Panc1 (cell line): ENCODE data around the gene EML1. TPM values are rescaled to one million over a fixed set of nuclear protein-coding genes. Genes with fewer than 3 reads are reported as not detected.

Source experiments
- ATAC-seq: fragments of 200-7000 bp; cut with Tn5 transposase; 2 replicates; pipeline ENCODE4 v1.9.1; 2020; ENCODE audit warnings: mild to moderate bottlenecking, moderate library complexity
- BruUV-seq: library from RNA; stranded (reverse); fragments of 400-500 nt; replicated peaks from 2 replicates; lab custom pipeline; 2021; lab: Mats Ljungman, UMichigan
- CTCF ChIA-PET: fragments of 300-600 bp; sonication (Branson Sonifier 250); formaldehyde crosslinking; loops from one replicate; lab custom pipeline; 2022; ENCODE audit warnings: antibody characterized with exemption; lab: Charles Lee
- POLR2A ChIA-PET: fragments of 300-600 bp; sonication (Branson Sonifier 250); formaldehyde crosslinking; loops from one replicate; lab custom pipeline; 2022; ENCODE audit warnings: antibody characterized with exemption; lab: Charles Lee
- DNase-seq: peaks from one replicate; pipeline ENCODE4 v3.0.0-alpha.2; 2010; ENCODE audit warnings: low read depth, low spot score
- H3K27ac ChIP-seq: 2 replicates; pipeline ENCODE4 v1.5.1; 2011; ENCODE audit warnings: mild to moderate bottlenecking, low read length, inconsistent platforms
- H3K27me3 ChIP-seq: fragments of 200-500 bp; sonication (Bioruptor generic); 2 replicates; pipeline ENCODE4 v1.6.0; 2014; ENCODE audit warnings: low read length, inconsistent platforms; ENCODE audit not compliant: control insufficient read depth, insufficient read depth
- H3K36me3 ChIP-seq: fragments of 200-500 bp; sonication (Bioruptor generic); 2 replicates; pipeline ENCODE4 v1.5.1; 2014; ENCODE audit warnings: inconsistent platforms, mild to moderate bottlenecking, low read length, moderate library complexity; ENCODE audit not compliant: control insufficient read depth, insufficient read depth
- H3K4me1 ChIP-seq: 2 replicates; pipeline ENCODE4 v1.5.1; 2011; ENCODE audit warnings: inconsistent platforms, mild to moderate bottlenecking, low read length, moderate library complexity; ENCODE audit not compliant: control insufficient read depth, insufficient read depth
- H3K4me3 ChIP-seq, 2 experiments: 2 replicates each; pipeline ENCODE4 v1.5.1; 2011 to 2012; ENCODE audit warnings: low read depth in 2 of 2, low read length in 2 of 2, mild to moderate bottlenecking in 2 of 2, inconsistent platforms in 1 of 2, moderate library complexity in 1 of 2
- H3K9me3 ChIP-seq: fragments of 200-500 bp; sonication (Bioruptor generic); 2 replicates; pipeline ENCODE4 v1.5.1; 2014; ENCODE audit warnings: low read depth, mild to moderate bottlenecking, inconsistent platforms, low read length, moderate library complexity; ENCODE audit not compliant: control insufficient read depth, insufficient read depth
- CTCF ChIP-seq: fragments of 450-650 bp; IDR thresholded peaks from 2 replicates; pipeline ENCODE4 v1.5.1; 2017; ENCODE audit warnings: mild to moderate bottlenecking
- POLR2AphosphoS5 ChIP-seq: IDR thresholded peaks from 2 replicates; pipeline ENCODE4 v1.6.1; 2012; ENCODE audit warnings: mild to moderate bottlenecking, low read depth, low read length, moderate library complexity
- SIN3A ChIP-seq: IDR thresholded peaks from 2 replicates; pipeline ENCODE4 v1.6.1; 2012; ENCODE audit warnings: low read depth, mild to moderate bottlenecking, low read length, moderate library complexity, borderline replicate concordance; ENCODE audit not compliant: insufficient read depth
- TCF7L2 ChIP-seq: IDR thresholded peaks from 2 replicates; pipeline ENCODE4 v1.6.1; 2011; ENCODE audit warnings: mild to moderate bottlenecking, low read depth, low read length, inconsistent platforms
- in situ Hi-C: cut with HindIII; loops from 2 replicates; pipeline ENCODE4 v1.10.0; 2016; ENCODE audit warnings: low sequenced_read_pairs, low pct_unique_long_range_greater_than_20kb
- intact Hi-C: fragments of 100-400 bp; cut with micrococcal nuclease; formaldehyde crosslinking; loops from one replicate; pipeline ENCODE4 v1.10.0; 2022; ENCODE audit not compliant: unreplicated experiment
- total RNA-seq: library from RNA; stranded (reverse); gene quantifications from one replicate; pipeline ENCODE4 v1.2.1, GENCODE V29; 2021; ENCODE audit not compliant: unreplicated experiment
- TF ChIP-seq, protein P1 (sequence below), 2 experiments: IDR thresholded peaks; 2 replicates each; pipeline ENCODE4 v1.6.1; 2011 to 2012; ENCODE audit warnings: low read depth in 2 of 2, control low read depth in 1 of 2, low read length in 1 of 2, mild to moderate bottlenecking in 1 of 2, moderate library complexity in 1 of 2; ENCODE audit not compliant: insufficient read depth in 1 of 2

The EML1 gene
- total RNA-seq, 1 experiment from 2014 or later, result 35.3 TPM

DNA sequence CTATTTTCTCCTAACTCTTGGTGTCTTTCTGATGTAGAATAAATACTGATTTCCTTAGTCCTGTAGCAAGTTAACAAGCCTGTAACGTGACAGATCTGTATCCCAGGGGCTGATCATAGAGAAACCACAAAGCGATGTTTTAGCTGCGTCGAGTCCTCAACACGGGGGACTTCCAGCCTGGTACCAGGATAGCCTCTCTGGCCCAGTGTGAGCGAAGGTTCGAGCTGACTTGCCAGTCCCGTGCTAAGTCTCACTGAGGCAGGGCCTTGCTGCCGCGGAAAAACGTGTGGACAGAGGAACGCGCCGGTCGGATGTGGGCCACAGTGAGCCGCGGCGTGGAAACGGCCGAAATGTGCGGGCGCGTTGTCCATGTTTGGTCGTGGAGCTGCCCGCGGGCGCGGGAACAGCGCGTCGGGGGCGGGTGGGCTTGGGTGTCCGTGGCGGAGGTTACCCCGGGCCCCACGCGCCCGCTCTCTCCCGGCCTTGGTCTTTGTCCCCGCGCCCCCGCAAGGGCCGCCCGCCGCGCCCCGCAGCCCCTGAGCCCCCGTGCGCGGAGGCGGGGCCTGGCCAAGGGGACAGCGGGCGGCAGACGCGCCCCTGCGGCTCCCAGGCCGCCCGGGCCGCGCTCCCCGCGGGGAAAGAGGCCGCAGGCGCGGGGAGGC is 531 bp upstream of the EML1 start:
- Histone ChIP-seq H3K9me3 (no peaks in the 10 kb centered on the region), H3K36me3 (no peaks in the 10 kb centered on the region), H3K4me3 (peak overlapping the region; percentile 36 to 47), H3K27me3 (no peaks in the 10 kb centered on the region), H3K27ac (peak overlapping the region; percentile 90), H3K4me1 (peaks cover 16% of the 10 kb centered on the region)
- intact Hi-C loops, result loop anchor here (10.0 kb wide), 1 partner anchor 92 kb away; no protein-coding TSS in a partner anchor
- in situ Hi-C loops, result no loop called here
- ATAC-seq, result peak; percentile 29
- CTCF ChIA-PET, result interaction anchor here (1.3 kb wide), 1 partner anchor 63 kb away, joined by 4 read pairs; no protein-coding TSS in a partner anchor
- no TSS peak for BruUV-seq
- no peak for DNase-seq
- POLR2A ChIA-PET, result interaction anchor here (1.1 kb wide), 1 partner anchor 38 kb away, joined by 4 read pairs; no protein-coding TSS in a partner anchor
- TF ChIP-seq CTCF (no peak), TCF7L2 (no peak), POLR2AphosphoS5 (no peak), SIN3A (no peak)
- TF ChIP-seq, protein P1, sequence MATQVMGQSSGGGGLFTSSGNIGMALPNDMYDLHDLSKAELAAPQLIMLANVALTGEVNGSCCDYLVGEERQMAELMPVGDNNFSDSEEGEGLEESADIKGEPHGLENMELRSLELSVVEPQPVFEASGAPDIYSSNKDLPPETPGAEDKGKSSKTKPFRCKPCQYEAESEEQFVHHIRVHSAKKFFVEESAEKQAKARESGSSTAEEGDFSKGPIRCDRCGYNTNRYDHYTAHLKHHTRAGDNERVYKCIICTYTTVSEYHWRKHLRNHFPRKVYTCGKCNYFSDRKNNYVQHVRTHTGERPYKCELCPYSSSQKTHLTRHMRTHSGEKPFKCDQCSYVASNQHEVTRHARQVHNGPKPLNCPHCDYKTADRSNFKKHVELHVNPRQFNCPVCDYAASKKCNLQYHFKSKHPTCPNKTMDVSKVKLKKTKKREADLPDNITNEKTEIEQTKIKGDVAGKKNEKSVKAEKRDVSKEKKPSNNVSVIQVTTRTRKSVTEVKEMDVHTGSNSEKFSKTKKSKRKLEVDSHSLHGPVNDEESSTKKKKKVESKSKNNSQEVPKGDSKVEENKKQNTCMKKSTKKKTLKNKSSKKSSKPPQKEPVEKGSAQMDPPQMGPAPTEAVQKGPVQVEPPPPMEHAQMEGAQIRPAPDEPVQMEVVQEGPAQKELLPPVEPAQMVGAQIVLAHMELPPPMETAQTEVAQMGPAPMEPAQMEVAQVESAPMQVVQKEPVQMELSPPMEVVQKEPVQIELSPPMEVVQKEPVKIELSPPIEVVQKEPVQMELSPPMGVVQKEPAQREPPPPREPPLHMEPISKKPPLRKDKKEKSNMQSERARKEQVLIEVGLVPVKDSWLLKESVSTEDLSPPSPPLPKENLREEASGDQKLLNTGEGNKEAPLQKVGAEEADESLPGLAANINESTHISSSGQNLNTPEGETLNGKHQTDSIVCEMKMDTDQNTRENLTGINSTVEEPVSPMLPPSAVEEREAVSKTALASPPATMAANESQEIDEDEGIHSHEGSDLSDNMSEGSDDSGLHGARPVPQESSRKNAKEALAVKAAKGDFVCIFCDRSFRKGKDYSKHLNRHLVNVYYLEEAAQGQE (IDR thresholded peaks at IDR 0.05; ENCODE audit: insufficient read depth in 1 of 2, low read depth in 2 of 2, low read length in 1 of 2), result no peak

GRCh38 chr14:99794151-99794780 is 1.1 kb downstream of the EML1 start:
- ATAC-seq (no peak), DNase-seq (no peak)
- no peaks in the 10 kb centered on the region for H3K36me3 ChIP-seq
- TF ChIP-seq, protein P1 (IDR thresholded peaks at IDR 0.05; ENCODE audit: insufficient read depth in 1 of 2, low read depth in 2 of 2, low read length in 1 of 2), result no peak
- TF ChIP-seq TCF7L2 (no peak), POLR2AphosphoS5 (no peak), CTCF (no peak), SIN3A (no peak)
- H3K4me1 ChIP-seq, result peaks cover 16% of the 10 kb centered on the region
- no TSS peak for BruUV-seq
- CTCF ChIA-PET, result no interaction called here
- H3K27ac ChIP-seq, result peak overlapping the region; percentile 74
- H3K27me3 ChIP-seq, result no peaks in the 10 kb centered on the region
- intact Hi-C loops (loop anchor here (10.0 kb wide), 1 partner anchor 91 kb away; no protein-coding TSS in a partner anchor), in situ Hi-C loops (no loop called here)
- peak overlapping the region; percentile 60 to 64 for H3K4me3 ChIP-seq
- POLR2A ChIA-PET, result no interaction called here
- H3K9me3 ChIP-seq, result no peaks in the 10 kb centered on the region
